Measurements from ENCODE around the gene SUN1.

SUN1 gene

DNA sequence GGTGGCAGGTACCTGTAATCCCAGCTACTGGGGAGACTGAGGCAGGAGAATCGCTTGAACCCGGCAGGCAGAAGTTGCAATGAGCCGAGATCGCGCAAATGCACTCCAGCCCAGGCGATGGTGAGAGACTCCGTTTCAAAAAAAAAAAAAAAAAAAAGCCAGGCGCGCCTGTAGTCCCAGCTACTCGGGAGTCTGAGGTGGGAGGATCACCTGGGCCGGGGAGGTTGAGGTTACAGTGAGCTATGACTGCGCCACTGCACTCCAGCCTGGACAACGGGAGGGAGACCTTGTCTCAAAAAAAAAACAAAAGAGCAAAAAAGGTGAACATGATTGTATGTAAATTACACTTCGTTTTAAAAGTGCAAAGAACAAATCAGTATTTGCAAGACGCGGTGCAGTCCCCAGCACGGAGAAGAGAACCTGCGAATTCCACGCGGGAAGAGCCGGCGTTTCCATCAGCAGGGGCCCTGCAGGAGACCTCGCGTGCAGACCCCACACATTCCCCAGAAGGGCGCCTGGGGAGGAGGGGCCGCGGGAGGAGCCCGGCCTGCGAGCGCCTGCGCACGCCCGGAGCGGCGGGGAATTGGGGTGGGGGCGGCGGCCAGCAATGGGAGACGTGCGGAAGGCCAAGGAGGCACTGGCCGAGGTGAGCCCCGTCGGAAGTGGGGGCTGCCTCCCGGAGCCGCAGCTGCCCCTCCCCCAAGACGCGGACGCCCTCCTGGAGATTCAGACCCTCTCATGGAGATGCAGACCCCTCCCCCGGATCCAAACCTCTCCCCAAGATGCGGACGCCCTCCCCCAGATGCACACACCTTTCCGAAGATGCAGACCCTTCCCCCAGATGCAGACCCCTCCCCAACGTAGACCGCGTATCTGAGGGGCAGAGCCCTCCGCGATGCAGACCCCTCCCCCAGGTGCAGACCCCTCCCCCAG lies 16.7 kb upstream of the SUN1 start:
- no peak for DNase-seq

DNA sequence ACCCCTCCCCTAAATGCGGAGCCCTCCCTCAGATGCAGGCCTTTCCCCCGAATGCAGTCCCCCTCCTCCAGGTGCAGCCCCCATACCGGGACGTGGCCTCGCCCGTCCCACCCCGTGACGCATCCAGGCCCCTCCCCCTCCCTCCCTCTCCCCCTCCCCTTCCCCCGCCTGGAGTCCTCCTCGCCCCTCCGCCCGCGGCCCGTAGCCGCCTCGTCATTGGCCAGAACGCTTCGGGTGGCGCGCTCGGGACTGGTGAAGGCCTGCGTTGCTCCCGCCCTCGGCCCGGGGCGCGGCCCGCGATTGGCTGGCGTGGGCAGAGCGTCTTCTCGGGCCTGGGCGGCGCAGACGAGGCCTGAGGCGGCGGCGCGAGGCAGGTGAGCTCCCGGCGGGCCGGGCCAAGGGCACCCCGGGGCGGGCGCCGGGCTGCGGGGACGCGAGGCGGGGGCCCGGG lies 16.0 kb upstream of the SUN1 start:
- DNase-seq, result peak; percentile 96

DNA sequence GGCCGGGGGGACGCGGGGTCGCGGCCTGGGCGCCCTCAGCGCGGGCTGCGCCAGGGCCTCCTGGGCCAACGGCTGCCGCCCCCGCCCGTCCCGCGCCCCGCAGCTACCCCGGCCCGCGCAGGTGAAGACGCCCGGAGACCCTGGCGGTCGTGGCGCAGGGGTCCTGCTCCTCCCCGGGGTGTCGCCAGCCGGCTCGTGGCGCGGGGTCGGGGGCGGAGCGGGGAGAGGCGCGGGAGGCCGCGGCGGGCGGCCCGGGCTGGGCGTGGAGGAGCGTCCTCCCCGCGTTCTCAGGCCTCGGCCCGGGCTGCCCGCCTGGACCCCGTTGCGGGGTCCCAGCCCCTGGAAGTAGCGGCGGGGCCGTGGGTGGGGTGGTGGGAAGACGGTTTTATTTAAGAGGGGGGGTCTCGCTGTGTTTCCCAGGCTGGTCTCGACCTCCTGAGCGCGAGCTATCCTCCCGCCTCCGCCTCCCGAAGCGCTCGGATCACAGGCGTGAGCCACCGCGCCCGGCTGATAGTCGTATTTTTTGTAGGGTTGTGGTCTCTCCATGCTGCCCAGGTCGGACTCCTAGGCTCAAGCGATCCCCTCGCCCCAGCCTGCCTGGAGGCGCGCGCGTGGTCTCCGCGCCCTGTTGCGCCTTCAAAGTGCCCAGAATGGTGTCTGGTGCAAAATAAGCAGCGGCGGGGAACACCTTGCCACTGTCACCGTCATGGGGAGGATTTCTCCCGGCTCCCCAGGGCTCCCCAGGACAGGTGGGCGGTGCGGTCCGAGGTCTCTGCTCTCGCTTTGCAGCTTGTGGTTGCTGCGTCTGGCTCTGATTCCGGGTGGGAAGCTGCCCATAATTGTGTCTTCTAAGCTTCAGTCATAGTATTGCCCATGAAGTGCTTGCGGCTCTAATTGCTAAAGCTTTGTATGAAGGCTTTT lies 15.3 kb upstream of the SUN1 start:
- DNase-seq, result peak; percentile 26

DNA sequence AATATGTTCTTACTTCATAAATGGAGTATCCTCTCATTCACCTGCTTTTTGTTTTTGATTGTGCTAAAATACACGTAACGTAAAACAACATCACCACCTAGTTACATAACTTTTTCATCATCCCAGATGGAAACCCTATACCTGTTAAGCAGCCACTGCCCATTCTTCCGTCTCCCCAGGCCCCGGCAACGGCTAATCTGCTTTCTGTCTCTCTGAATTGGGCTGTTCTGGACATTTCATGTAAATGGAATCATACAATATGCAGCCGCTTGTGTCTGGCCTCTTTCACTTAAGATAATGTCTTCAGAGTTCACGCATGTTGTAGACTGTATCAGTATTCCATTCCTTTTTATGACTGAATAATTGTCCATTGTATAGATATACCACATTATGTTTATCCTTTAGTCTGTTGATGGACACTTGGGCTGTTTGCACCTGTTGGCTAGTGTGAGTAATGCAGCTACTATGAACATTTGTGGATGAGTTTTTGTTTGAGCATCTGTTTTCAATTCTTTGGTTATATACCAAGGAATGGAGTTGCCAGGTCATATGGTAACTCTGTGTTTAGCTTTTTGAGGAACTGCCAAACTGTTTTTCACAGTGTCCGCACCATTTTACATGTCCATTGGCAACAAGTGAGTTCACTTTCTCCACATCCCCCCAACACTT lies 14.1 kb upstream of the SUN1 start:
- DNase-seq, result peak; percentile 16

DNA sequence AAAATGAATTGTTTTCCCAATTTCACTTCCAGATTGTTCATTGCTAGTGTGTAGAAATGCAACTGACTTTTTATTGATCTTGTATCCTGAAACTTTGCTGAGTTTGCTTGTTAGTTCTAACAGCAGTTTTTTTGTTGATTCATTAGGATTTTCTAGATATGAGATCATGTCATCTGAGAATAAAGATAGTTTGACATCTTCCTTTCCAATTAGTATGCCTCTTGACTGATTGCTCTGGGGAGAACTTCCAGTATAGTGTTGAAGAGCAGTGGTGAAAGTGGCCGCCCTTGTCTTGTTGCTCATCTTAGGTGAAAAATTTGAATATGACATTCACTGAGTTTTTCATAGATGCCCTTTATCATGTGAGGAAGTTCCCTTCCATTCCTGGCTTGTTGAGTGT lies 11.9 kb upstream of the SUN1 start:
- no peak for DNase-seq

DNA sequence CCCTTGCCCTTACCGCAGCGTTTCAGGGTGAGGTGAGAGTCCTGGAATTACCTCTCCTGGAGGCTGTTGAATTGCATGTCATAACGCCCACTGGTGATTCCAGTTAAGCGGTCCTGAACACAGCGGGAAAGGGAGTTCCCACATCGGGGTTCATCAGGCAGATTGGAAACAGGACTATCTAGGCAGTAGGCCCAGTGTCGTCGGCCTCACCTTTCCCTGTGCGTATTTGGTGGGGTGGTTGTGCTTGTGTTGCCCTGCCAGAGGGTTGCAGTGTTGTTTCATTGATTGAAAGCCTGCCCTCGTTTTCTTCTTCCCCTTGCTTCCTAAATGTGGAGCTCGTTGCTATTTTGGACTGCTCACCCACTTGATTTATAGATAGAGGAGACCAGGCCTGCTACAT lies 10.6 kb upstream of the SUN1 start:
- no peak for DNase-seq

DNA sequence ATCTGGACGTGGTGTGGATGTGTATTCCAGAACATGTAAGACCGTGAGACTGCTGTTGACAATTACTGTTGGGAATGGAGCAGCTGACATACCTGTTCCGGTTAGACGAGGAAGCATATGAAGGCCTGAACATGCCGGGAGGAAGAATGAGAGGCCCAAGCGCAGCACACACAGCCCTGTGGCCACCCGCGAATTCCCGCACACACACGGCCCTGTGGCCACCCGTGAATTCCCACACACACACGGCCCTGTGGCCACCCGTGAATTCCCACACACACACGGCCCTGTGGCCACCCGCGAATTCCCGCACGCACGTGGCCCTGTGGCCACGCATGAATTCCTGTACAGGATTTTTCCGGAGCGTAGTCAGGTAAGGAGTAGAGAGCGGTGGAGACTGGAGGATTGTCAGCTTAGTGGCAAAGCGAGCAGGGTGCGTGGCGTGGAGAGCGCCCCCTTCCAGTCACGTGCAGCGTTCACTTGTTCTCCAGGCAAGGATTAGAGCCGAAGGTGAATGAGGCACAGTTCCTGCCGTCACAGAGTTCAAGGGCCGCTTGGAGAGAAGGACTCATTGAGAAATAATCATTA lies 9.5 kb upstream of the SUN1 start:
- DNase-seq, result no peak

DNA sequence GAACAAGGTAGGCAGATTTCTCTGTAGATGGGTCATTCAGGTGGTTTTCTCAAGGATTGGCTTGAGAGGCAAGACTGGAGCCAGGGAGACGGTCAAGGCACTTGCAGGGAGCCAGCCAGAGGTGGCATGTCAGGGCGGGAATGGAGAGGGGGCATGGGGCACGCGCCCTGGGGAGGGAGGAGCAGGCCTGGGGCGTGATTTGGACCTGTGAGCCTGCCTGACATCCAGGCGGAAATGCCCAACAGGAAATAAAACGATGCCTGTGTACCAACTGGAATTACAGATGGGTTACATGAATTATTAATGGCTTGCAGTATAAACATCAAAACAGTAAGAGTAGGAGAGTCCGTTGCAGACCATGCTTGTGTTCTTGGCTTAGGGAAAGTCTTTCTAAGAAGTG lies 8.6 kb upstream of the SUN1 start:
- DNase-seq, result no peak

DNA sequence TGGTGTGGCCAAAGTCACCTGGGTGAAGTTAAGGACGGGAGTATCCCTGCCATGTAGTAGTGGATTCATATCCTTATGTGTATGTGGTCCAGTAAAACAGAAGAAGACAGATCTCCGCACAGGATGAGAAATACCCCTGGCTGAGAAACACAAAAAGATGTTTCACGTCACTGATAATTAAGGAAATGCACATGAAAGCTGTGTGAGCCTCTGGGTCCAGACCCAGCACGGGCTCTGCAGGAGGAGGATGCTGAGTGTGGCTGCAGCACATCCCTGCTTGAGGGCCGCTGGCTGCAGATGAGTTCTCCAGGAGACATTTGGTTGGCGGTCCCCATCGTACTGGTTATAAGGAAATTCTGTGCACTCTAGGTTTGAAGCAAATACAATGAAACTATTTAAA lies 8.2 kb upstream of the SUN1 start:
- DNase-seq, result no peak

DNA sequence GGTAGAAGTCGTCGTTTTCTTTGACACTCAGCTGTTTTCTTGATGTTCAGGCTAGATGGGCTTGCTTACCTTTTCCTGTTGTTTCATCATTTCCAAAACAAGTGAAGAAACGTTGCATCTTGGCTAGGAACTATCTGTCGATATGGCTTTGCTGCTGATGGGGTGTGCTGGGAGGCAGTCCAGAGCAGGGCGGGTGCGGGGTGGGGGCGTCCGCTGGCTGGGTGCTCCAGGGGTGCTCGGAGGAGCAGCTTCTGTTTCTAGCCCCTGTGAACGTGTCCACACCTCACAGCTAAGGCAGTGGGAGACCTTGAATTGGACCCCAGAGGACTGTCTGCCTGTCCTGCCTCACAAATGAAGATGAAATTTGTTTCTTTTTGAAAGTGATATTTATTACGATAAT lies 7.6 kb upstream of the SUN1 start:
- DNase-seq, result no peak

DNA sequence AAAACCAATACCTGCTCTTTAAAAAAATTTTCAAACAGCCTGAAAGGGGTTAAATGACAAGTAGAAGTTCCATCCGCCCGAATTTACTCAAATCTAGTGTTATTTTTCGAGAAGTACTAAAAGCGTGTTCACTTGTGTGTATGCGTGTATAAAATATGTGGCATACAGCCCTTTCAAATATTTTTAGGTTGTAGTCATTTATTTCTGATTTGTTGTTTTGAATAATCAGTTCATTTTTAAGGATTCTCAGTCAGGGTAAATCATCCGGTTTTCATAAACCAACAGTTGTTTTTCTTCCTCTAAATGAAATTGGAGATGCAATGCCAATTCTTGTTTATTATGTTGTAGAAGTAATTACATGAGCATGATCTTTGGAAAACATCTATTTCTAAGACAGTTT lies 6.9 kb upstream of the SUN1 start:
- DNase-seq, result no peak

DNA sequence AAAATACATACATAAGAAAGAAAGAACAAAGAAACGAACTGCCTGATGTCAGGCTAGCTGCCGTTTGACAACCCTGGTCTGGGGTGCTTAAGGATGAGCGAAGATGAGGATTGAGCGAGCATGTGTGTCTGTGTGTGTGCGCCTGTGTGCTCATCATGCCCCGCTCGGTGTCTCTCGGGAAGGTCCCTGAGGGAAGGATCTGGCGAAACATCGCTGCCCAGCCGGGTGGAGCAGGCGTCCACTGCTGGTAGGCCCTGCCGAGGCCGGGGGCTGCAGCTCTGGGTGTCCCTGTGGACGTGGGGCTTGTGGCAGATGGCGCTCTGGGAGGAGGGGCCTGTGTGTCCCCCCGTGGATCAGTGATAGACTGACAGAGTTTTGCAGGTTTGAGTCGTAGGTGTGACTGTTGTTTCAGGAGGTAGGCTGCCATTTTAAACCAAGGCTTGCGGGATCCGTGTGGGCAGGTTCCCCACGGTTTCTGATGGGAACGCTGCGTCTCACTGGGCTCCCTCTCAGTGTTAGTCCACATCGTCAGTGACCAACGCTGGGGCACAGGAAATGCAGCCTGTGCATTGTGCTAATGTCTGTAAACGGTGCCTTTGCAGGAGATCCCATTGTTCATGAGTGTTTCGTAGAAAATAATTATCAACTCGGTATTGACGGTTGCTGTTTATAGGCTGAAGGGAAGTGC lies 5.9 kb upstream of the SUN1 start:
- DNase-seq, result no peak

DNA sequence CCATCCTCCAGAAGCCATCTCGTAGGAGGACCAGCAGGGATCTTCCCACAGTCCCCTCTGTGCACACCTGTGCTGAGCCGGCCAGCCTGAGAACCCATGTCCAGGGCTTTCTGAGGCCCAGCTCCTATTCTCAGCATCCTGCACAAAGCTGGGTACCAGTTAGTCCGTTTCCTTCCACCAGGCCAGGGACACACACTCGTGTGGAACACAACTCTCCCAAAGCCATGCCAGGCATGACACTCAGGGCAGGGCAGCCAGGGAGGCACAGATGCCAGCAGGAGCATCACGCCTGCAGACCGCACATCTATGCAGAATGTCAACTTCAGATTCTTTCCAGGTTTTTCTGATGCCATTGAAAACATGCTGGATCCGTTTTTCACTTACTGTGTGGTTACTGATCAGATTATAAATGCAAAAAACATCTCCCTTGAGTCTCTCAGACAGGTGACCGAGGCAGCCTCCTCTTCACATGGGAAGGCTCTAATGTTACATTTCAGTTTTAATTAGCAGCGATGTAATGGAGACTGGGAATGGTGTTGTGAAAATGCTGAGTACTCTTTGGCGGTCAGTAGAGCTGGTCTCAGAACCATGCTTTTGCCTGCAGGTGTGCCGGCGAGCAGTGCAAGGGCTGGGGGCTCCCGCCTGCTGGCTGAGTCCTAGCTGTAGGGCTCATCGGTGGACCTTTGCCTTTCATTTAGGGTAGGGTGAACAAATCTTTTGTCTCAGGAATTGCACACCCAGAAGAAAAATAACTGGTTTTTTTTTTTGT lies 3.3 kb upstream of the SUN1 start:
- DNase-seq, result no peak

DNA sequence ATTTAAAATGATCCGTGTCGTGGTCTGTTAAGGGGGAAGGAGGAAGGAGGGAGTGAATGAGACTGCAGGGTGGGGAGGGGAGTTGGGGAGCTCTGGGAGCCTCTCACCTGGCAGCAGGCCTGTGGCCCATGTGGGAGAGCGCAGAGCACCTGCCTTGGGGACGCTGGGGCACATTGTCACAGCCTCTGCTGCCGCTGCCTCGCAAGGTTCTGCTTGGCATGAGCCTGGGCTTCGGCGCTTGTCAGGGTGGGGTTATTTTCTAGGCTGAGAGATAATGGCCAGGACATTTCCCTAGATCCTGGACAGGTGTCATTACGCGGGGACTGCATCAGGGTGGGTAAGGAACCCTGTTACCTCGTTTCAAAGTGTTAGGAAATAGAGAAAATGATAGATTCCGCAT lies 2.2 kb upstream of the SUN1 start:
- no peak for DNase-seq

DNA sequence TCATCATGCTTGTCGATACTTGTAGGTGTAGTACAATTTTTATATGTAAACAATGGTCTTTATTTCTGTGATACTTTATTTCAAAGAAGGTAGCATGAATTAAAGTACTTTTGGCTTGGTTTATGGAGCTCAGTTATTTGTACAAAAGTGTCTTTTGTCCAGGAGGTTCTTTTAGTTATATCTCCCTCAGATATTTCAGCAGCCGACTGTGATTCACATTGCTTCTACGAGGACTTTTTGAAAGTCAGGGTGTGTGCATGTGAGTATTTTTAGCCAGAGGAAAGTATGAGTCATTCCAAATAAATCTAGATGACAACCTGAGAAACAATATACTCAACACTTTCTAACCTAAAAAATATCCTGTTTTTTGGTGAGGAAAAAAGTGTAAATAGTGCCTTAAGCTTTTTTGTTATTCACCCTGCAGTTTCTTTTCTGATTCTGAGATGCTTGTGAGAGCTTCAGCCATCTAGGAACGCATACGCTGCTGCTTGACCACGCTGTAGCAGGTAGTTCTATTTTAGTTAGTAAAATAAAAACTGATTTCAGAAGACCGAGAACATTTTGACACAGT lies 595 bp upstream of the SUN1 start:
- DNase-seq, result peak; percentile 46

DNA sequence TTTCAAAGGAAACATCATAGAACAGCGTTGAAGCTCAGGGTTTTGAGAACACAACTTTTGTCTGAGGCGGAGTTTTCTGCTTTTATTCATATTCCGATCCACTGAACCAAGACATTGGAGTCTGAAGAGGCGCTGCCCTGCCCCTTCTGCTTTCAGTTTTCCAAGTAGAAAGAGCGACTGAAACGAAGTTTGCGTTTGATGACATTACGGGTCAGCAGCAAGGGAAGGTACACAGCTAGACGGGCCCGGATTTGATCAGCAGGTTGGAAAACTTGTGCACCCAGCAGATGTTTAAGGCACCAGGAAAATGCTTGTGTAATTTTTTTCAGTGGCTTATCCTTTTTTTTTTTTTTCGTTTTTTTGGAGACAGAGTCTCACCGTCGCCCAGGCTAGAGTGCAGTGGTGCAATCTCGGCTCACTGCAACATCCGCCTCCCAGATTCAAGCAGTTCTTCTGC lies 720 bp downstream of the SUN1 start:
- DNase-seq, result no peak

DNA sequence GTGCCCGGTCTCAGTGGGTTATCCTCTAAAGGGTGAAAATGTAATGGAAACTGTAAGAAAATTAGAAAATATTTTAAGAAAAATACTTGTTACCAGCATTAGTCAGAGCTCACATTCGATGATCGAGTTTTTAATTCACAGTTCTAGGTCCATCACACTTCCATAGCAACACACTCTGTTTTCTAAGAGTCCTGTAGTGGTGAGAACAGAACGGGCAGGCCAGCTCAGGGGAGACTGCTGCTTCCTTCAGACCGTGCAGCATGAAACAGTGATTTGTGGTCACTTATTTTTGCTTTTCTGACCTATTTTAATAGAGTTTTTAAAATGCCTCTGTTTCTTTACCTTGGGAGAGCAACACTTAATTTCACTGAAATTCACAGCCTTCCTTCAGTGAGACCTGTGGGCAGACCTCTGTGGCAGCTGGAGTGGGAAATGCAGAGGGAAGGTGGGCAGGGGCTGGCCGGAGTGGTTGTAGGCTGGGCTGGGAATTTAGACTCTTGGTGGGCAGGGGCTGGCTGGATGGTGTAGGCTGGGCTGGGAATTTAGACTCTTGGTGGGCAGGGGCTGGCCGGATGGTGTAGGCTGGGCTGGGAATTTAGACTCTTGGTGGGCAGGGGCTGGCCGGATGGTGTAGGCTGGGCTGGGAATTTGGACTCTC lies 1.5 kb downstream of the SUN1 start:
- DNase-seq, result no peak

DNA sequence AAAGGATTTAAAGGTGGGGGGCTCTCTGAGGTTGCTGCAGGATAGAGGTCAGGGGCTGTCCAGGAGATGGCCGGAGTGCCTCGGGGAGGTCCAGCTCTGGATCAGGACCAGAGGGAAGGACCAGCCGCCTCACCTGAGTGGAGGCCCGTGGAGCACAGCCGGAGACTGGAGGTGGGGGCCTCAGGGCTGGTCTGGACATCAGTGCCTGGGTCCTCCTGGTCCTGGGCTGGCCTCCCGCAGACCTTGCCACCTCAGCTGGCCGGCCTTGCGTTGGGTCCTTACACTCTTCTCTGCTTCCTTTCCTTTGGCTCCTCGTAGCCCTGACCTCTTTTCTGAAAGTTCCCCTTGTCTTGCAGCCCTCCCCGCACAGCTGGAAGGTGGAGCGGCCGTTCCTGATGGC lies 2.0 kb downstream of the SUN1 start:
- no peak for DNase-seq

DNA sequence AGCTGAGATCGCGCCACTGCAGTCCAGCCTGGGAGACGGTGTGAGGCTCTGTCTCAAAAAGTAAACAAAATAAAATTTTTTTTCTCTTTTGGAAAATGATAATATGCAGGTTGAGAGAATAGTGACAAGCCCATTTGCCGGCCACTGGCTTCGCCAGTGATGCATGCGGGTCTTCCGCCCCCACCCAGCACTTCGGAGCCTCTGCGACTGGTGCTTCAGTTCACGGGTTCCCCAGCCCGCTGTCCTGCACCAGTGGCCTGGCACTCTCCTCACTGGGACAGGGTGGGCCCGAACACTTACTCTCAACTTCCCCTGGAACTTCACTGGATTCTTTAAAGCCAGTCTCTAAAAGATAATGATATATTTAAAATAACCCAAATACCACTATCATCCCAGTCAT lies 2.7 kb downstream of the SUN1 start:
- DNase-seq, result no peak
